ENCODE results near the gene LPP.

Gene LPP

GRCh38 chr3:188253123-188253793 is 99.3 kb downstream of the LPP start:
- DNase-seq (ENCODE audit: low spot score) = no peak

- DNase-seq (ENCODE audit: low spot score) = no peak
These were observed 100.0 kb downstream of the LPP start for GRCh38 chr3:188253800-188254452.

DNA sequence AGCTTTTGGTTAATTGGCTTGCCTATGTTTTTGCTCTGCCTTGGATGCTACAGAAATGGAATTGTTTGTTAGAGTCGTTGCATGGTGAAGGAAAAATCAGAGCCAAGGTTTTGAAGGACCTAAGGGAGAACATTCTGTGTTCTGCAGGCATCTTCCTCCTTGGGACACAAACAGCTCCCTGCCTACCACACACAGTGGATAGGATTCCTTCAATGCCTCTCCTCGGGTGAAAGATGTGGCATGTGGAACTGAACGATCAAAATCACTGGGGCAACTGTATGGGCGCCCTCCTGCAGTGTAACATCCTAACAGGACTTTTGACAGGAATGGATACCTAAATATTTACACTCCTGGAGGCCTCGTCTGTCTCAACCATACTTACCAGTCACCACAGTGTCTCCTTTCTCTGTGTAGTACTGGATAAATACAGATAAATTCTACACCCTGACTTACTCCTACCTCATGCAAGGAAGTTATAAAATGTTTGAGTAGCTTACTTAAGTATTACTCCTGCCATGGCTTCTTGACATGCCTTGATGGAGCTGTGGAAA is 100.6 kb downstream of the LPP start:
- no peak for DNase-seq (ENCODE audit: low spot score)

DNA sequence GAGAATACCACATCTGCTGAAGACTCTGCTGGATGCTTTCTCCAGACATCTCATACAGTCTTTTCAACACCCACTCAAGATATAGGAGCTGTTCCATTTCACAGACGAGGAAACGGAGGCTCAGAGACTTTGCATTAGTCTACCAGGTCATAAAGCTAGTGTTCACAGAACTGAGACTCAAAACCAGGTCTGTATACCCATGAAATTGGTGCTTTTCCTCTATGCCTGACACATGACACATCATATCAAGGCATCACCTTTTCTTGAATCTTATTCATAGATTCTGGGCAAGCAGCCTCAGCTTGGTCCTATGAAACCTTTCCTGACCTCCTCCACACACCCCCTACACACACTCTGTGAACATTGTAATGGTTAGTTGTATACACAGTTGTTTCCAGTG is 101.2 kb downstream of the LPP start:
- DNase-seq (ENCODE audit: low spot score) = no peak

GRCh38 chr3:188256758-188257157 is 102.8 kb downstream of the LPP start:
- DNase-seq (ENCODE audit: low spot score) = no peak

DNA sequence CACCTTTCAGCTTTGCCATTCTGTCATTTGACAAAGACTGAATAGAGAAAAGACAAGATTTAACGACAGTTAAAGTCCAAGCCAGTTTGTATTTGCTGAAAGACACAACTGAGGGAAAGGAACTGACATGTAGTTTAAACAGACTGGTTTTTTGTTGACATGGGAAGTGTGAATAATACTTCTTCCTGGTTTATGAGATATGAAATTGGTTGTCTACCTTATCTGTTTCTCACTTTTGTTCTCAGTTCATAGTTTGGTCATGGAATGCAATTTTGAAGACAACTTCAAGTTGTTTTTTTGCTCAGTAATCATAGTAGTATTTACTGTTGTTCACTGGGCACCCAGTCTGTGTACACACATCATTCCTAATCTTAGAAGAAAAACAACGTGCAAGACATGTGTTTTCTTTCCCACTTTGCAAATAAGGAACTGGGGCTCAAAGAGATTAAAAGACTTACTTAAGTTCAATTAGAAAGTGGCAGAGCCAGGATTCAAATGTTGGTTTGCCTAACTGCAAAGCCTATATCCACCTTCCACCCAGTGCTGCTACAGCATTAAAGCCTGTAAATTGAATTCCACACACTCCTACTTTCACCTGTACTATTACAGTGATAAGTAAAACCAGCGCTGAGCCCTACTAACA is 103.5 kb downstream of the LPP start:
- DNase-seq (ENCODE audit: low spot score) = no peak

DNA sequence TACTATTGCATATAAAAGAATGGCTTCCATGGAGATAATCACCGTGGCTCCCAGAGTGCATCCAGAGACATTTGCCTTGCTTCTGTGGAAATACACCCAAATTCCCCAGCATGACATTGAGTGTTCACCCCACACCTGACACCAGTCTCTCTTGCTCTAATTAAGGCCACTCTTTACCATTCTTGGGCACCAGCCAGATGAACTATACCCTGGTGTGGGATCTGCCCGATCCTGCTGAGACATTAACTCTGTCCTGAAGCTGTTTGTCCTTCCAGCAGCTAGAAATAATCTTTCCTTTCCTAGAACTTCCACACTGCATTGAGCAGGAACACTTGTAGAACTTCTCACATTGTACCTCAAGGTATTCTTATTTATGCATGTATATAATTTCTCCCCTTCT is 105.2 kb downstream of the LPP start:
- DNase-seq (ENCODE audit: low spot score) = no peak

DNA sequence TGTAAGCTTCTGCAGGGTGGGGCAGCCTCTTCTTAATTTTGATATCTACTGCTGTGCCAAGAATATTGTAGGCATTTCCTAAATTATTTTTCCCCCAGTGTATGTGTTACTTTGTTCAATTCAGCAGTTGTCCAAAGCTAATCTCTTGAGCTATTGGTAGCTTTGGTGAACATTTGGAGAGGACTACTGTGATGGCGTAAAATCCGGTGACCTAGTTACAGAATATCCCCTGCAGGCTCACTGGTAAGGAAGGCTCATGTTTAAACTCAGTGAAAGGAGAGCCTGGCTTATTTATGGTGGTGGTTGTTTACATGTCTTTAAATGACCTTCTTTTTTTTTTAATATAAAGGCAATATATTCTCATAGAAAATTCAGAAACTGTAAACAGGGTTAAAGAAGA is 105.6 kb downstream of the LPP start:
- DNase-seq (ENCODE audit: low spot score) = no peak

DNA sequence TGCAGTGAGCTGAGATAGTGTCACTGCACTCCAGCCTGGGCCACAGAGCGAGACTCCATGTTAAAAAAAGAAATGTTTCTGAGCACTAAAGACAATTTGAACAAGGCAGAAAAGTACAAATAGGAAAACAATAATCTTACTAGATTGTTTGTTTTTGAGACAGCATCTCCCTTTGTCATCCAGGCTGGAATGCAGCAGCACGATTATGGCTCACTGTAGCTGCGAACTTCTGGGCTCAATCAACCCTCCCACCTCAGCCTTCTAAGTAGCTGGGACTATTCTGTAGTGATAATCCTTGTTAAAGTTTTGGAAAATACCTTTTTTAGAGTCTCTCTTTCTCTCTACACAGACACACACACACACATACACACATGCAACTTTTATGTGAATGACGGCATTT is 107.1 kb downstream of the LPP start:
- DNase-seq (ENCODE audit: low spot score) = no peak

- DNase-seq (ENCODE audit: low spot score) = no peak
These were observed 108.5 kb downstream of the LPP start for GRCh38 chr3:188262488-188262887.

- no peak for DNase-seq (ENCODE audit: low spot score)
These were observed 109.1 kb downstream of the LPP start for GRCh38 chr3:188262913-188263683.

DNA sequence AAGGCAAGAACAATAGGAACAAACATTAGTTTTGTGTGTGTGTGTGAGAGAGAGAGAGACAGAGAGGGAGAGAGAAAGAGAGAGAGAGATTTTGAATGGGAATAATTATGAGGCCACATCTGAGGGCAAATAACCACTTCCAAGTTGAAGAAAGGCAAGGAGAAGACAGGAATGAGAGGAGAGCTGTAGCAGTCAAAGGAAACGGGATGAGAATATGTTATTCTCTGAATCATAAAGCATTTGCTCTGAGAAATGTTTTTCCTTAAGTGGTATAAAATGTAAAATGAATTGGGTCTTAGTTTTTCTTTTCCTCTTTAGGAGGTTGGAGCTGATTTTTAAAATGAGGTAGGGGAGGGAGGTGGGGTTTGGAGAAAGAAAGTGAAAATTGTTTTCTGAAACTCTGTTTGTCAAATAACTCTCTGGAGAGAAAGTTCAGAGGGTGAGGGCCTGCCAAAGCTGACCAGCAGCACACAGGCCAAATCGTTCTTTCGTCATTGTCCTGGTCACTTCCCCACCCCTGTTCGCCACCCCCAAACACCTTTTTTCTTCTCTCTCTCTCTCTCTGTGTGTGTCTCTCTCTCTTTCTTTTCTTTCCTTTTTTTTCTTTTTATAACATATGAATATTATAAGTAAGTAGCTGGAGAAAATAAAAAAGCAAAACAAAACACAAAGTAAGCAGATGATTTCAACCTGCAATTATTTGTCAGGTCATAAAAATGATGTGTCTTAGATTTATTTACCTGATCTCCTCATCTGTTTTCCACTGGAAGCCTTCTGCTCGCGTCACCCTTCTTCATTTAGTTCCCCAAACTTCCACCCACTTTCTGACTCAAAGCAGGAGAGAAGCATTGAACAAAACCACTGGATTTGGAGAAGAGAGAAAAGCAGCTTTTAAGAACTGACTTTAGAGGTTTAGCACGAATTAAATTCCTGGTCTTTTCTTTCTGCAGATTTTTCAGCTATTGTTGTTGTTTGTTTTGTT is 110.6 kb downstream of the LPP start:
- DNase-seq (ENCODE audit: low spot score) = no peak

DNA sequence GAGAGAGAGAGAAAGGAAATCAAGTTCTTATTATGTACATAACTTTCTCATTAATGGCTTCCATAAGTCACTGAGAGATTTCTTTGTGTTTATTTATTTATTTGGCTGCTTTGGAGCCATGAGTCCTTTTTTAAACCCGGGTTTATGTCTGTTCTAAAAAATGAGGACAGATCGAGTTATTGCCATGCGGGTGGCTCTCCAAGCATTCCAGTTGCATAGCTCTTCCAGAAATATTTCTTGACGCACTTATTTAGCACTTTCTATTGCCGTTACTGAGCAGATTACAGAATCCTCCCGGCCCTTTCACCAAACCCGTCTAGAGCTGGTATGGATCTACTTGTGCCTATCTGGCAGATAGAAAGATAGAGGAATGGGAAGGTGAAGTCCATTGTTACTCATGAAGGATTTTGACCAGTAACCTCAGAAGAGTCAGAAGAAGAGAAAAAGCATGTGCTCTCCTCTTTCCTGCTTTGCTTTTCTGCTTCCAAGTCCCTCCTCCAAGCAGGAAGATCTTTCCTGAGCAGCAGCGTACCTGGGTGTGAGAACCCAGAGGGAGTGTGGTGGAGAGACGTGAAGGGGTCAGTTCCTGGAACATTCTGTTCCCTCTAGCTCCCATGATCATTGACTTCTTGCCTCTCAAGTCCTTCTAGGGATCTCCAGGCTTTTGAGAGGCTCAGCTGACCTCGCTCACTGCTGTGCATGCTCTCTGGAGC is 112.8 kb downstream of the LPP start:
- DNase-seq (ENCODE audit: low spot score) = no peak

DNA sequence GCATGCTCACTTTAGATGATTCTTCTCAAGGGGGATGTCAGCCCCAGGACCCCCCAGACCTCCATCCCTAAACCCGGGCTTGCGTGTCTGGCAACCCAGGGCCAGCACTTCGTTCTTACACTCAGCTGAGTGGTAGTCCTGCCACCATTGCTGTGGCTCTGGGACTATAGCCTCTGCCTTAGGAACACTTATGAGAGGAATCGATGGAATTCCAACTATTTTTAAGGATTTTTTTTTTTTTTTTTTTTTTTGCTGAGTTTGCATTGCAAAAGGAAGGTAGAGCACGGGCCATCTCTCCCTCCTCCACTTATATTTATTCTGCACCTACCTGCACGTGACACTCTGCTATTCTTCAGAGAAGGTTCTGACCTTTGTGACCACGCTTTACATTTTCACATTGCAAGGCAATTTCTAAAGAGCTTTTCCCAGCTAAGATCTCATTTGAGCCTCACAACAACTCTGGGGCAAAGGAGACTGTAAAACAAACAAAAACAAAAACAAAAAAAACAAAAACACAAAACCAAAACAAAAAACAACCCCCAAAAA is 113.9 kb downstream of the LPP start:
- no peak for DNase-seq (ENCODE audit: low spot score)

DNA sequence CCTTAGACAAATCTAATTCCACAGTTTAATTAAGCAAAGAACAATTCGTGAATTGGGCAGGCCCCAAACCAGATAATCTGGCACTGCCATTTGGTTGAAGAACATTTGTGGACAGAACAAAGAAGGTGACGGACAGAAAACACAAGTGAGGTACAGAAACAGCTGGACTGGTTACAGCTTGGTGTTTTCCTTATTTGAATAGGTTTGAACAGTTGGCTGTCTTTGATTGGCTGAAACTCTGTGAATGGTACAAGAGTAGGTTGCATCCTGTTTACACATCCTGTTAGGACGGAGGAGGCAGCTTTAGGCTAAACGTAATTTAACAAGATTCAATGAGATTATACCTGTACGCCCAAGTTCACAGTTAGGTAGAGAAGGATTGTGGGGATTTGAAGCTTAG is 114.4 kb downstream of the LPP start:
- DNase-seq (ENCODE audit: low spot score) = no peak

- DNase-seq (ENCODE audit: low spot score) = no peak
These were observed 115.1 kb downstream of the LPP start for GRCh38 chr3:188269040-188269439.

GRCh38 chr3:188270423-188270972 is 116.5 kb downstream of the LPP start:
- DNase-seq (ENCODE audit: low spot score) = no peak

DNA sequence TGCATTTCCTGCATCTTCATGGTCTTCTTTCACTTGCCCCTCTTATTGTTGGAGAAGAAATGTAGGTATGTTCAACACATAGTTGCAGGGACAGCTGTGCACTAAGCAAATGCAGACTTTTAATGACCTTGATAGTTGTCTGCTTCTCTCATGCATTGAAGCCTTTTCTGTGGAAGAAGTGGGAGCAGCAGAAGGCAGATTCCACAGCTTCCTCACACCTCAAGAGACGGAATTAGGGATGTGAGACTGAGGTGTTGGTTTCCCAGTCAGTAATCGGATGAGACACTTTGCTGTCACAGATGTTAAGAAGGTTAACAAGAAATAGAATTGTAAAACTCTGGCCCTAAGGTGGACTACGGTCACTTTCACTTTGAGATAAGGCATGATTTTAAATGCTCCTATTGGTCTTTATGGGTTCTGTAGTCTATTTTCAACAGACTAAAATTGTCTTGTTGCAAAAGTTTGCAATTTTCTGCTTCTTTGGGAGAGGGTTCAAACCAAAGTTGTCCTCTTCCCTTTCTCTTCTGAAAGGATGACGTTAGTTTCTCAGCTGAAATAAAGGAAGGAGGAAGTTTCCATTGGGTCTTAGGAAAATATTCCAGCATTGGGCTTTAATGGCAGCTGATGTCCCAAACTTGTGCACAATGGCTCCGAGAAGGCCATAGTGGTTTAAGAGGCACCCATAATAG is 117.4 kb downstream of the LPP start:
- DNase-seq (ENCODE audit: low spot score) = no peak

All from left forelimb (tissue), 1 donor.